GM10248 (cell line): ENCODE results near the gene CDCA4.

Source experiments
- CTCF ChIA-PET: fragments of 300-600 bp; sonication (Branson Sonifier 250); formaldehyde crosslinking; extraction: SDS; loops from one replicate; lab custom pipeline; 2021; ENCODE audit warnings: antibody characterized with exemption; lab: Yijun Ruan, JAX
- POLR2A ChIA-PET: fragments of 350-650 bp; sonication (Branson Sonifier 250); formaldehyde crosslinking; extraction: SDS; loops from one replicate; lab custom pipeline; 2020; ENCODE audit warnings: antibody characterized with exemption; lab: Yijun Ruan, JAX
- DNase-seq: peaks from one replicate; pipeline ENCODE4 v3.0.0; 2012; ENCODE audit errors: extremely low spot score
- CTCF ChIP-seq: IDR thresholded peaks from 2 replicates; pipeline ENCODE4 v1.5.1; 2012; ENCODE audit warnings: mild to moderate bottlenecking, low read depth; ENCODE audit errors: extremely low read depth, missing control alignments, control extremely low read depth

The CDCA4 gene

DNA sequence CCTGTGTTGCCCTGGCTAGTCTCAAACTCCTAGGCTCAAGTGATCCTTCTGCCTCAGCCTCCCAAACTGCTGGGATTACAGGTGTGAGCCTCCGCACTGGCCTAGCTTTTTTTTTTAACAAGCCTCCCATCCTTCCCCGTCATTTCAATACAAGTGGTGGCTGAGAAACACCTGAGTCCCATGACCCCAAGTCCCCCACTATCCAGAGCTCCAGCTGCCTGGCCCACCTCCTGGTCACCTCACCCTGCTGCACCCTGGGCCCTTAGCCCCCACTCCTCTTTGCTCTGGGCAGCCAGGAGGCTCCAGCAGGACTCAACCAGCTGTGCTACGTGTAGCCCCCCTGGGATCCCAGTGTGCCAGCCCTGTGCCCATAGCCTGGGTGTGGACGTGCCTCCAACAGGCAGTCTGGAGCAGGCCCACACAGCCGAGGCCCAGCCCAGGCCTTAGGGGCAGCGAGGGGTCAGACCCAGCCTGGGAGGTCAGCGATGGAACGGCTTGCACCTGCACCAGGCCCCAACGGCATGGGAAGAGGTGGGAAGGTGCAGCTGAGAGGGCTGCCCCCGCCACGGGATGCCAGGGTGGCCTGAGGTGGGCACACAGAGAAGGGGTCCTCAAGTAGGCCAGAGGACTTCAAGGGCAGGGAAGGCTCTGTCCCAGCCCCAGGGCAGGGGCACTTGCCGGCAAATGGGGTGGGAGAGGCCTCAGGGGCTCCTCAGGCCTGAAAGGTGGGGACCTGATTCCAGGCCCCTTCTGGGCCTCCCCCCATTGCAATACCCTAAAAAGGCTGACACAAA lies 49.2 kb downstream of the CDCA4 start:
- no peak for TF ChIP-seq CTCF
- ChIA-PET CTCF (interaction anchor here (0.9 to 6.1 kb wide), 2 partner anchors 9 to 71 kb away, joined by 3 to 177 read pairs; no protein-coding TSS in a partner anchor), POLR2A (no interaction called here)
- no peak for DNase-seq

DNA sequence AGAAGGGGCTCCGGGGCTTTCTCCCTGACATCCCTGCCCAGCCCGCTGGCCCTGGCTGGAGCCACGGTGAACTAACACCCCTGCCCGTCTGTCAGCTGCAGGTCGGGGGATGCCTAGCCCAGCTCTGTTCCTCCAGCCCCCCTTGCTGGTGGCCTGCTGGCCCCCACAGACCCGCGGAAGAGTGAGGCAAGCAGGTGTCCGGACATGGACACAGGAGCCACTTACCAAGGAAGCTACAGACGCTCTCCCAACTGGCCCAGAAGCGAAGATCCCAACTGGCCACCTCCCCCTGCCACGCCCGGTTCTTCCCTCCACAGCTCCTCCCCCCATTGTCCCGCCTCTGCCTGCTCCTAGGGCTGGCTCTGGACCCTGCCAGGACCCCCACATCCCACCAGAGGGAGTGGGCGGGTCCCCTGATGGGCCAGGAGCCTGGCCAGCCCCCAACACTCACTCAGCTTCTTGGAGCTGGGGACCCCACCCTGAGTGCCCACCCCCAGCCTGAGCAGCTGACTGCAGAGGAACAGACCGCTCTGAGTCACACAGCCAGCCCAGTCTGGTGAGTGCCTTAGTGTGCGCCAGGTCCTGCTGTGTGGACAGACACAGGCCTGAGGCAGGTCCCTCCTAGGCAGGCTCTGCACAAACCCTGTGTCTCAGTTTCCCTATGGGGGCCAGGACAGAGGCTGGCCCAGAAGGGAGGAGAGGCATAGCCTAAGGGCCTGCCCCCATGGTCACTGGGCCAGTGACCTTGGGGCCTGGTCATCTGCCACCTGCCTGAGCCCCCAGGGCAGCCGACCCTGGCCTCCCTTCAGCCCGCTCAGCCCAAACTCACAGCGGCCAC lies 50.4 kb downstream of the CDCA4 start:
- DNase-seq: no peak
- POLR2A ChIA-PET: no interaction called here
- CTCF ChIA-PET: interaction anchor here (1.2 to 1.5 kb wide), 2 partner anchors 70 to 75 kb away, joined by 3 to 4 read pairs; no protein-coding TSS in a partner anchor
- TF ChIP-seq CTCF: no peak

GRCh38 chr14:104969741-104970230 lies 51.1 kb downstream of the CDCA4 start:
- TF ChIP-seq CTCF: no peak
- DNase-seq: no peak
- CTCF ChIA-PET: interaction anchor here (1.2 to 1.5 kb wide), 2 partner anchors 71 to 75 kb away, joined by 3 to 4 read pairs; no protein-coding TSS in a partner anchor
- POLR2A ChIA-PET: interaction anchor here (0.5 to 0.6 kb wide), 2 partner anchors 51 to 391 kb away, joined by 3 read pairs; partner anchors contain the start of gene CDCA4

DNA sequence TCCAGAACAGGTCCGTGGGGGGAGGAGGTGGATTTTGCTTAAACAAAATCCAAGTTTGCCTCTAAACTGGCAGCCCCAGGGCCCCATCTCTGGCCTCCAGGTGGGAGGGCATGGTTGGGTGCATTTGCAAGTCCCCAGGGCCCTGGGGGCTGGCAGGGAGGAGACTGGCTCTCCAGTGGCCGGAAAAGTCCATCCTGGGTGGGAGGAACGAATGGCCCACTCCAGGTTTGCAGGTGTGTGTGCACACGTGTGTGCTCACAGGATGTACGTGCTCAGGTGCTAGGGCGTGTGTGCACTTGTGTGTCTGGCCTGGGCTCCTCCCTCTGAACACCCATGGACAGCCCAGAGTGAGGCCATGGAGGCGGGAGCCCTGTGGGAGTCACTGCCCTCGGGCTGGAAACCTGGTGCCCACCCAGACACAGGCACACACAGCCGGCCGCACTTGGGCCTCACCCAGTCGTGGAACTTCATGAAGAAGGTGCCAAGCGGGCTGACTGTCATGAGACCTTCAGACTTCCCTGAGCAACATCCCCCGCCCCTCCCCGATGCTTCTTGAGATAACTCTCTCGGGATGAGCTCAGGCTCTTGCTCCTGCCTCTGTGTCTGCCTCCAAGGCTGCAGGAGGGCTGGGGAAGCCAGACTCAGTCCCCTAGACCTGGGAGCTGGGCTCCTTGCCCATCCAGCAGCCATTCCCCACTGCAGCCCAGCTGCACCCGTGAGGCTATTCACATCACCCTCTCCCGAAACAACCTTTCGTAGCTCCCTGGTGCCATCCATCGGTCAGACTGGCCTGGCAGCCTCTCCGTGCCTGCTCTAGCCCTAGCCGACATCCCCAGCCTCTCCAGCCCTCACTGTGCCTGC lies 52.1 kb downstream of the CDCA4 start:
- no peak for DNase-seq
- TF ChIP-seq CTCF: no peak
- POLR2A ChIA-PET: interaction anchor here (0.5 to 0.6 kb wide), 2 partner anchors 52 to 392 kb away, joined by 3 read pairs; partner anchors contain the start of gene CDCA4
- CTCF ChIA-PET: interaction anchor here (1.2 kb wide), 1 partner anchor 72 kb away, joined by 3 read pairs; no protein-coding TSS in a partner anchor

- CTCF ChIA-PET: interaction anchor here (2.0 kb wide), 1 partner anchor 7 kb away, joined by 8 read pairs; no protein-coding TSS in a partner anchor
- POLR2A ChIA-PET: no interaction called here
- no peak for TF ChIP-seq CTCF
- DNase-seq: no peak
Observed at GRCh38 chr14:104968153-104968527, 52.7 kb downstream of the CDCA4 start.
